Nephron (organoid): ENCODE measurements around the gene LRWD1.

ENCODE experiments used
- H3K27ac Mint-ChIP-seq, 3 experiments: 2 replicates each; pipeline ENCODE4 v1.8.0; 2020; ENCODE audit warnings: mixed read lengths in 3 of 3, mild to moderate bottlenecking in 2 of 3, moderate library complexity in 1 of 3
- H3K27me3 Mint-ChIP-seq: 2 replicates; pipeline ENCODE4 v1.8.0; 2021; ENCODE audit warnings: low read depth, mild to moderate bottlenecking, moderate library complexity, mixed read lengths
- H3K36me3 Mint-ChIP-seq: 2 replicates; pipeline ENCODE4 v1.8.0; 2020; ENCODE audit warnings: low read depth, mixed read lengths
- H3K4me1 Mint-ChIP-seq: 2 replicates; pipeline ENCODE4 v1.8.0; 2020; ENCODE audit warnings: mixed read lengths
- H3K4me3 Mint-ChIP-seq, 3 experiments: 2 replicates each; pipeline ENCODE4 v1.8.0; 2020; ENCODE audit warnings: mild to moderate bottlenecking in 3 of 3, mixed read lengths in 3 of 3, moderate library complexity in 2 of 3
- H3K9me3 Mint-ChIP-seq: 2 replicates; pipeline ENCODE4 v1.8.0; 2020; ENCODE audit warnings: mixed read lengths
- CTCF ChIP-seq, 3 experiments: fragments of 200-600 bp; sonication (generic); IDR thresholded peaks; one replicate each; pipeline ENCODE4 v1.5.0; 2021; ENCODE audit warnings: antibody characterized with exemption in 3 of 3; ENCODE audit not compliant: unreplicated experiment in 3 of 3

LRWD1 gene

GRCh38 chr7:102464577-102465280 is at the start of gene LRWD1, which contains the start of gene ALKBH4:
TSS of gene LRWD1 (plus strand) at chr7:102464984. CDS start at chr7:102465081, 97 bp downstream.
TSS of gene ALKBH4 (minus strand) at chr7:102464863. CDS start at chr7:102464836, 27 bp downstream.
- Mint-ChIP-seq H3K27me3 (no peaks in the 10 kb centered on the region), H3K4me1 (peaks cover 9% of the 10 kb centered on the region), H3K27ac (peak within 1 kb of the TSS; percentile 64 to 93 (median 82)), H3K36me3 (peaks cover 11% of the 10 kb centered on the region), H3K4me3 (peak within 1 kb of the TSS; percentile 98 to 99 (median 99)), H3K9me3 (no peaks in the 10 kb centered on the region)
- peak in 1 of 3 experiments; percentile 33 for TF ChIP-seq CTCF (IDR thresholded peaks at IDR 0.05; ENCODE audit: unreplicated experiment in 3 of 3)

GRCh38 chr7:102415685-102416225 is 49.0 kb upstream of the LRWD1 start:
- peaks cover 74% of the 10 kb centered on the region for H3K36me3 Mint-ChIP-seq
- no peaks in the 10 kb centered on the region for H3K27me3 Mint-ChIP-seq
- H3K9me3 Mint-ChIP-seq, result no peaks in the 10 kb centered on the region
- TF ChIP-seq CTCF (IDR thresholded peaks at IDR 0.05; ENCODE audit: unreplicated experiment in 3 of 3), result no peak
- H3K4me1 Mint-ChIP-seq, result no peaks in the 10 kb centered on the region
- no peak overlapping the region for H3K27ac Mint-ChIP-seq
- no peak overlapping the region for H3K4me3 Mint-ChIP-seq

- Mint-ChIP-seq H3K4me3 (no peak overlapping the region), H3K9me3 (no peaks in the 10 kb centered on the region), H3K4me1 (no peaks in the 10 kb centered on the region), H3K36me3 (peaks cover 72% of the 10 kb centered on the region), H3K27me3 (no peaks in the 10 kb centered on the region), H3K27ac (no peak overlapping the region)
- TF ChIP-seq CTCF (IDR thresholded peaks at IDR 0.05; ENCODE audit: unreplicated experiment in 3 of 3), result no peak
Observed at GRCh38 chr7:102416406-102416805, 48.4 kb upstream of the LRWD1 start.

- Mint-ChIP-seq H3K27ac (no peak overlapping the region), H3K27me3 (no peaks in the 10 kb centered on the region), H3K36me3 (peaks cover 68% of the 10 kb centered on the region), H3K4me3 (no peak overlapping the region), H3K4me1 (no peaks in the 10 kb centered on the region), H3K9me3 (no peaks in the 10 kb centered on the region)
- no peak for TF ChIP-seq CTCF (IDR thresholded peaks at IDR 0.05; ENCODE audit: unreplicated experiment in 3 of 3)
Observed at GRCh38 chr7:102417105-102417504, 47.7 kb upstream of the LRWD1 start.

- Mint-ChIP-seq H3K27ac (no peak overlapping the region), H3K4me1 (no peaks in the 10 kb centered on the region), H3K27me3 (no peaks in the 10 kb centered on the region), H3K9me3 (no peaks in the 10 kb centered on the region), H3K4me3 (no peak overlapping the region), H3K36me3 (peaks cover 66% of the 10 kb centered on the region)
- TF ChIP-seq CTCF (IDR thresholded peaks at IDR 0.05; ENCODE audit: unreplicated experiment in 3 of 3), result no peak
Observed at GRCh38 chr7:102418592-102418991, 46.2 kb upstream of the LRWD1 start.
